Measurements from ENCODE around the gene MXI1.

MXI1 gene

GRCh38 chr10:110209454-110209925, 2.1 kb downstream of the MXI1 start:
- 0% methylated on average over 13 of the region's 24 CpGs for WGBS (ENCODE audit: insufficient coverage)
- POLR2A ChIA-PET = interaction anchor here (0.8 kb wide), 1 partner anchor 52 kb away, joined by 3 read pairs; no protein-coding TSS in a partner anchor
- H3K36me3 ChIP-seq (ENCODE audit: control insufficient read depth in 4 of 4, insufficient read depth in 4 of 4, low read length in 3 of 4) = no peaks in the 10 kb centered on the region
- CTCF ChIA-PET = interaction anchor here (0.9 to 12.5 kb wide), 11 partner anchors 9 to 91 kb away, joined by 3 to 119 read pairs (median 4); no protein-coding TSS in a partner anchor
- peaks cover 3 to 69% (median 28%) of the 10 kb centered on the region in 5 experiments for H3K27me3 ChIP-seq (replicated peaks in 2 of 5; ENCODE audit: control insufficient read depth in 4 of 5, insufficient read depth in 5 of 5, low read length in 4 of 5)
- H3K9me3 ChIP-seq (ENCODE audit: control extremely low read depth in 1 of 5, control insufficient read depth in 4 of 5, insufficient read depth in 2 of 5, low read depth in 1 of 5, low read length in 4 of 5) = no peaks in the 10 kb centered on the region
- H3K4me1 ChIP-seq (ENCODE audit: control extremely low read depth in 1 of 4, control insufficient read depth in 4 of 4, insufficient read depth in 4 of 4, low read length in 3 of 4) = peaks cover 17 to 70% (median 58%) of the 10 kb centered on the region in 4 experiments
- peak in 2 of 3 donors; percentile 42 to 62 for DNase-seq
- H3K4me3 ChIP-seq (ENCODE audit: control insufficient read depth in 1 of 7, extremely low read depth in 1 of 7, insufficient read depth in 4 of 7, low read depth in 2 of 7, low read length in 6 of 7) = peak overlapping the region; percentile 1 to 84 (median 68)
- peak overlapping the region in 1 of 2 experiments; percentile 55 for H3K27ac ChIP-seq (ENCODE audit: insufficient read depth in 1 of 2, low read depth in 1 of 2, low read length in 2 of 2, poor library complexity in 1 of 2, severe bottlenecking in 2 of 2)

- DNase-seq = peak in 1 of 3 donors; percentile 45
- WGBS (ENCODE audit: insufficient coverage) = 0% methylated on average over 45 of the region's 63 CpGs
These were observed 2.7 kb downstream of the MXI1 start for GRCh38 chr10:110209926-110210673.

GRCh38 chr10:110210674-110211464, 3.5 kb downstream of the MXI1 start:
- WGBS (ENCODE audit: insufficient coverage) = under 1% methylated on average over 51 of the region's 61 CpGs
- ChIA-PET POLR2A (no interaction called here), CTCF (interaction anchor here (0.6 to 12.5 kb wide), 9 partner anchors 8 to 315 kb away, joined by 3 to 119 read pairs (median 3); no protein-coding TSS in a partner anchor)
- H3K4me1 ChIP-seq (ENCODE audit: control extremely low read depth in 1 of 4, control insufficient read depth in 4 of 4, insufficient read depth in 4 of 4, low read length in 3 of 4) = peaks cover 26 to 82% (median 69%) of the 10 kb centered on the region in 4 experiments
- peak overlapping the region; percentile 37 to 84 (median 68) for H3K4me3 ChIP-seq (ENCODE audit: control insufficient read depth in 1 of 7, extremely low read depth in 1 of 7, insufficient read depth in 4 of 7, low read depth in 2 of 7, low read length in 6 of 7)
- peak overlapping the region in 1 of 2 experiments; percentile 66 for H3K27ac ChIP-seq (ENCODE audit: insufficient read depth in 1 of 2, low read depth in 1 of 2, low read length in 2 of 2, poor library complexity in 1 of 2, severe bottlenecking in 2 of 2)
- no peaks in the 10 kb centered on the region for H3K36me3 ChIP-seq (ENCODE audit: control insufficient read depth in 4 of 4, insufficient read depth in 4 of 4, low read length in 3 of 4)
- peaks cover 3 to 56% (median 25%) of the 10 kb centered on the region in 5 experiments for H3K27me3 ChIP-seq (replicated peaks in 2 of 5; ENCODE audit: control insufficient read depth in 4 of 5, insufficient read depth in 5 of 5, low read length in 4 of 5)
- H3K9me3 ChIP-seq (ENCODE audit: control extremely low read depth in 1 of 5, control insufficient read depth in 4 of 5, insufficient read depth in 2 of 5, low read depth in 1 of 5, low read length in 4 of 5) = no peaks in the 10 kb centered on the region
- peak; percentile 89 to 92 (median 90) for DNase-seq

More at GRCh38 chr10:110209926-110210673, 2.7 kb downstream of the MXI1 start:
- Histone ChIP-seq H3K4me3 (ENCODE audit: control insufficient read depth in 1 of 7, extremely low read depth in 1 of 7, insufficient read depth in 4 of 7, low read depth in 2 of 7, low read length in 6 of 7) (peak overlapping the region; percentile 37 to 84 (median 73)), H3K4me1 (ENCODE audit: control extremely low read depth in 1 of 4, control insufficient read depth in 4 of 4, insufficient read depth in 4 of 4, low read length in 3 of 4) (peaks cover 19 to 75% (median 63%) of the 10 kb centered on the region in 4 experiments), H3K27me3 (replicated peaks in 2 of 5; ENCODE audit: control insufficient read depth in 4 of 5, insufficient read depth in 5 of 5, low read length in 4 of 5) (peaks cover 3 to 64% (median 25%) of the 10 kb centered on the region in 5 experiments), H3K36me3 (ENCODE audit: control insufficient read depth in 4 of 4, insufficient read depth in 4 of 4, low read length in 3 of 4) (no peaks in the 10 kb centered on the region), H3K9me3 (ENCODE audit: control extremely low read depth in 1 of 5, control insufficient read depth in 4 of 5, insufficient read depth in 2 of 5, low read depth in 1 of 5, low read length in 4 of 5) (no peaks in the 10 kb centered on the region), H3K27ac (ENCODE audit: insufficient read depth in 1 of 2, low read depth in 1 of 2, low read length in 2 of 2, poor library complexity in 1 of 2, severe bottlenecking in 2 of 2) (peak overlapping the region in 1 of 2 experiments; percentile 66)
- ChIA-PET POLR2A (no interaction called here), CTCF (interaction anchor here (0.6 to 12.5 kb wide), 11 partner anchors 10 to 314 kb away, joined by 3 to 119 read pairs (median 4); no protein-coding TSS in a partner anchor)

- Histone ChIP-seq H3K36me3 (ENCODE audit: control insufficient read depth in 4 of 4, insufficient read depth in 4 of 4, low read length in 3 of 4) (no peaks in the 10 kb centered on the region), H3K9me3 (ENCODE audit: control extremely low read depth in 1 of 5, control insufficient read depth in 4 of 5, insufficient read depth in 2 of 5, low read depth in 1 of 5, low read length in 4 of 5) (no peaks in the 10 kb centered on the region), H3K27ac (ENCODE audit: insufficient read depth in 1 of 2, low read depth in 1 of 2, low read length in 2 of 2, poor library complexity in 1 of 2, severe bottlenecking in 2 of 2) (peak overlapping the region in 1 of 2 experiments; percentile 4), H3K4me1 (ENCODE audit: control extremely low read depth in 1 of 4, control insufficient read depth in 4 of 4, insufficient read depth in 4 of 4, low read length in 3 of 4) (peaks cover 26 to 88% (median 71%) of the 10 kb centered on the region in 4 experiments), H3K27me3 (replicated peaks in 2 of 5; ENCODE audit: control insufficient read depth in 4 of 5, insufficient read depth in 5 of 5, low read length in 4 of 5) (peaks cover 2 to 51% (median 20%) of the 10 kb centered on the region in 5 experiments), H3K4me3 (ENCODE audit: control insufficient read depth in 1 of 7, extremely low read depth in 1 of 7, insufficient read depth in 4 of 7, low read depth in 2 of 7, low read length in 6 of 7) (peak overlapping the region in 6 of 7 experiments; percentile 56 to 84 (median 70))
- CTCF ChIA-PET = interaction anchor here (0.9 to 12.5 kb wide), 9 partner anchors 8 to 73 kb away, joined by 3 to 119 read pairs (median 5); no protein-coding TSS in a partner anchor
- WGBS (ENCODE audit: insufficient coverage) = 1% methylated on average over 9 of the region's 10 CpGs
- POLR2A ChIA-PET = interaction anchor here (1.0 kb wide), 1 partner anchor 70 kb away, joined by 3 read pairs; no protein-coding TSS in a partner anchor
- peak in 2 of 3 donors; percentile 75 to 84 for DNase-seq
These were observed 4.0 kb downstream of the MXI1 start for GRCh38 chr10:110211465-110211843.

GRCh38 chr10:110212119-110213006, 5.0 kb downstream of the MXI1 start:
- Histone ChIP-seq H3K9me3 (ENCODE audit: control extremely low read depth in 1 of 5, control insufficient read depth in 4 of 5, insufficient read depth in 2 of 5, low read depth in 1 of 5, low read length in 4 of 5) (no peaks in the 10 kb centered on the region), H3K4me1 (ENCODE audit: control extremely low read depth in 1 of 4, control insufficient read depth in 4 of 4, insufficient read depth in 4 of 4, low read length in 3 of 4) (peaks cover 26 to 85% (median 69%) of the 10 kb centered on the region in 4 experiments), H3K27me3 (replicated peaks in 2 of 5; ENCODE audit: control insufficient read depth in 4 of 5, insufficient read depth in 5 of 5, low read length in 4 of 5) (peaks cover 0 to 43% (median 14%) of the 10 kb centered on the region in 5 experiments), H3K27ac (ENCODE audit: insufficient read depth in 1 of 2, low read depth in 1 of 2, low read length in 2 of 2, poor library complexity in 1 of 2, severe bottlenecking in 2 of 2) (no peak overlapping the region), H3K36me3 (ENCODE audit: control insufficient read depth in 4 of 4, insufficient read depth in 4 of 4, low read length in 3 of 4) (no peaks in the 10 kb centered on the region), H3K4me3 (ENCODE audit: control insufficient read depth in 1 of 7, extremely low read depth in 1 of 7, insufficient read depth in 4 of 7, low read depth in 2 of 7, low read length in 6 of 7) (peak overlapping the region in 1 of 7 experiments; percentile 23)
- WGBS (ENCODE audit: insufficient coverage) = 100% methylated on average over 2 of the region's 5 CpGs
- peak in 2 of 3 donors; percentile 59 to 68 for DNase-seq
- ChIA-PET CTCF (interaction anchor here (0.8 to 12.5 kb wide), 7 partner anchors 8 to 74 kb away, joined by 3 to 119 read pairs (median 7); no protein-coding TSS in a partner anchor), POLR2A (interaction anchor here (0.6 to 1.0 kb wide), 2 partner anchors 9 to 71 kb away, joined by 3 read pairs; no protein-coding TSS in a partner anchor)

Data from common myeloid progenitor, CD34-positive (primary cell).